DND-41 (cell line): ENCODE data around the gene ABHD15.

Experiments
- ATAC-seq: fragments of 200-7000 bp; cut with Tn5 transposase; 3 replicates; pipeline ENCODE4 v1.9.1; 2021; ENCODE audit warnings: low read depth; ENCODE audit not compliant: insufficient read depth
- DNase-seq: peaks from one replicate; pipeline ENCODE4 v3.0.0-alpha.2; 2020
- H2AFZ ChIP-seq: 2 replicates; pipeline ENCODE4 v1.6.0; 2012; ENCODE audit warnings: low read depth, low read length
- H3K27ac ChIP-seq: 2 replicates; pipeline ENCODE4 v1.5.1; 2012; ENCODE audit warnings: low read length, inconsistent platforms
- H3K27me3 ChIP-seq: fragments of 200-600 bp; sonication (generic); 2 replicates; pipeline ENCODE4 v1.6.0; 2012; ENCODE audit warnings: low read length, mild to moderate bottlenecking, inconsistent platforms; ENCODE audit not compliant: insufficient read depth, poor library complexity
- H3K36me3 ChIP-seq: 2 replicates; pipeline ENCODE4 v1.5.1; 2012; ENCODE audit warnings: low read length, inconsistent platforms; ENCODE audit not compliant: insufficient read depth
- H3K4me1 ChIP-seq: 2 replicates; pipeline ENCODE4 v1.5.1; 2012; ENCODE audit warnings: mild to moderate bottlenecking, low read length; ENCODE audit not compliant: insufficient read depth
- H3K4me2 ChIP-seq: 2 replicates; pipeline ENCODE4 v1.6.0; 2012; ENCODE audit warnings: mild to moderate bottlenecking, moderate library complexity, low read length, inconsistent platforms; ENCODE audit not compliant: insufficient read depth
- H3K4me3 ChIP-seq, 2 experiments: fragments of 200-600 bp in 1 of 2; shearing (Covaris generic) in 1 of 2; 2 replicates each; pipeline ENCODE4 v1.5.1; 2012 to 2016; ENCODE audit warnings: inconsistent platforms in 2 of 2, low read length in 2 of 2, mild to moderate bottlenecking in 2 of 2, low read depth in 1 of 2, moderate library complexity in 1 of 2
- H3K79me2 ChIP-seq: 2 replicates; pipeline ENCODE4 v1.6.0; 2012; ENCODE audit warnings: low read length, inconsistent platforms; ENCODE audit not compliant: insufficient read depth
- H3K9ac ChIP-seq: 2 replicates; pipeline ENCODE4 v1.6.0; 2012; ENCODE audit warnings: low read depth, mild to moderate bottlenecking, inconsistent platforms, low read length, moderate library complexity
- H3K9me3 ChIP-seq: 2 replicates; pipeline ENCODE4 v1.5.1; 2012; ENCODE audit warnings: low read length, moderate library complexity, mild to moderate bottlenecking, inconsistent platforms; ENCODE audit not compliant: insufficient read depth, severe bottlenecking
- H4K20me1 ChIP-seq: 2 replicates; pipeline ENCODE4 v1.6.0; 2012; ENCODE audit warnings: low read length; ENCODE audit not compliant: insufficient read depth
- CTCF ChIP-seq: IDR thresholded peaks from 2 replicates; pipeline ENCODE4 v1.5.1; 2012; ENCODE audit warnings: borderline replicate concordance, low read length, moderate library complexity, mild to moderate bottlenecking; ENCODE audit not compliant: poor library complexity, severe bottlenecking; ENCODE audit errors: extremely low read depth
- EZH2 ChIP-seq: IDR thresholded peaks from 3 replicates; pipeline ENCODE4 v1.6.1; 2012; ENCODE audit warnings: borderline replicate concordance, low read depth, mild to moderate bottlenecking, moderate library complexity, low read length, inconsistent platforms; ENCODE audit not compliant: severe bottlenecking

ABHD15 gene

GRCh38 chr17:29588017-29588561, 21.3 kb upstream of the ABHD15 start:
- H3K27ac ChIP-seq = peak overlapping the region; percentile 50

DNA sequence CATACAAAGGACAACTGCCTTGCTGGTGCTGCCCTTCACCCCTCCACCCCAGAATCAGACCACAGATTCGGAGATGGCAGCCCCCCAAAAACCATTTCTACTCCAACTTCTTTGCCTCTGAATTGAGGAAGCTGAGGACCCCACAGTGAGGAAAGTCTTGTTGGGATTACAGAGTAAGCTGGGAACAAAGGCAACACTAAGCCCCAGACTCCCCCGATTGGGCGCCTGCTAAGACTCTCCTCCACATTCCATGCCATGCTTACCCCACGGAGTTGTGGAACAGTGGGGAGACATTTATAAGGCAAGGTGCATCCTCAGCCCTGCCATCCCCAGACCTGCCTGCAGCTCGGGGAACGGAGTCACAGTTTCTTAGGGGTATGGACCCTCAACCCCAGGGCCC, 20.8 kb upstream of the ABHD15 start:
- no peak overlapping the region for H2AFZ ChIP-seq
- peak overlapping the region; percentile 72 for H3K9ac ChIP-seq
- DNase-seq (no peak), ATAC-seq (no peak)
- H3K79me2 ChIP-seq = peaks cover 74% of the 10 kb centered on the region
- H3K27me3 ChIP-seq = no peaks in the 10 kb centered on the region
- peaks cover 14% of the 10 kb centered on the region for H3K36me3 ChIP-seq
- H3K4me3 ChIP-seq = peak overlapping the region in 1 of 2 experiments; percentile 74; a peak in 2 of 4 replicates
- peaks cover 61% of the 10 kb centered on the region for H3K4me1 ChIP-seq
- H3K9me3 ChIP-seq = no peaks in the 10 kb centered on the region
- peak overlapping the region; percentile 50; the same call in 1 of the 2 replicates for H3K27ac ChIP-seq
- TF ChIP-seq EZH2 = no peak
- no peak for TF ChIP-seq CTCF
- peaks cover 61% of the 10 kb centered on the region for H4K20me1 ChIP-seq
- H3K4me2 ChIP-seq = peak overlapping the region; percentile 97

More at GRCh38 chr17:29588017-29588561, 21.3 kb upstream of the ABHD15 start:
- Histone ChIP-seq H3K9me3 (no peaks in the 10 kb centered on the region), H3K4me1 (peaks cover 65% of the 10 kb centered on the region), H3K79me2 (peaks cover 69% of the 10 kb centered on the region), H3K27me3 (no peaks in the 10 kb centered on the region), H2AFZ (no peak overlapping the region), H3K36me3 (peaks cover 9% of the 10 kb centered on the region; the same call in 1 of the 2 replicates), H3K4me3 (peak overlapping the region; percentile 74 to 76; a peak in 3 of 4 replicates), H3K9ac (peak overlapping the region; percentile 72), H3K4me2 (peak overlapping the region; percentile 97), H4K20me1 (peaks cover 56% of the 10 kb centered on the region)
- DNase-seq = no peak
- no peak for ATAC-seq
- no peak for TF ChIP-seq CTCF

DNA sequence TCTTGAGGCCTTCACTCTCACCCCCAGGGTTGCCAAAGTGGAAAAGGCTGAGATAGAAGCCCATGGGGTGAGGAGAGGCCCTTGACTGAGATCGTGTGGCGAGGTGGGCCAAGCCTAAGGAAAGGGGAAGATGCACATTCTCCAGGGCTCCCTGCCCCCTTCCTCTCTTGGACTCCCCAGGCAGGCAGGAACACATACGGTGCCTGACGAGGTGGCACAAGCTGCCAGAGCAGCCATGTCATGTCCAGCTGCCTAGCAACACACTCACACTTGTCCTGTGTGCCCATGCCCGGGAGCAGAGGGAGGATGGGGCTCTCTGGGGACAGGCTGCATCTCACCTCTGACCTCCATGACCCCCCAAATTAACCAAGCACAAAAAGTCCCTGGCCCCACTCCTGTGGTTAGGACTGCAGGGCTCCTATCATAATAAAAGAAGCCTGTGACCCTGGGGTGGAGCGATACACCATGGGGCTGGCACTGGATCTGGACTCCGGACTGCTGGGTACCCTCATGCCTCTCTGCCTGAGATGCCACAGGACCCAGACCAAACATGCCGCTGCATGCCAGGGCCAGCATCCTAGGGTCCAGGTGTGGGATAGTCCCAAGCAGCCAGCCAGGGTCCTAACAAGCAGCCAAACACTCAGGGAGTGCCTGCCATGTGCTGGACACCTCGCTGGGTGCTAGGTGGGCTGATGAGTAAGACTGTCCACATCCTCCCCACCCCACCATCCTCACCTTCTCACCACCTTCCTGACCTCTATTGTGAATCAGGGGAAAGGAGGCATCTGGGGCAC, 20.0 kb upstream of the ABHD15 start:
- Histone ChIP-seq H3K4me1 (peaks cover 54% of the 10 kb centered on the region), H3K27me3 (no peaks in the 10 kb centered on the region), H3K79me2 (peaks cover 76% of the 10 kb centered on the region), H3K4me2 (peak overlapping the region; percentile 97; the same call in 1 of the 2 replicates), H3K36me3 (peaks cover 22% of the 10 kb centered on the region), H3K4me3 (peak overlapping the region in 1 of 2 experiments; percentile 74; a peak in 2 of 4 replicates), H2AFZ (no peak overlapping the region), H3K27ac (no peak overlapping the region; the same call in 1 of the 2 replicates), H3K9ac (peak overlapping the region; percentile 72; the same call in 1 of the 2 replicates), H4K20me1 (peaks cover 68% of the 10 kb centered on the region), H3K9me3 (no peaks in the 10 kb centered on the region)
- no peak for DNase-seq
- no peak for ATAC-seq
- TF ChIP-seq CTCF (no peak), EZH2 (no peak)
